ENCODE measurements around the gene GALNT1. TPM values are rescaled to one million over a fixed set of nuclear protein-coding genes. Genes with fewer than 3 reads are reported as not detected.

Gene GALNT1
- total and polyA plus RNA-seq, 2 donors (not counting 1 experiment from before 2014, with no cell fraction given): 7.5 to 51.3 TPM

- TF ChIP-seq EZH2 (IDR thresholded peaks at IDR 0.05; ENCODE audit: borderline replicate concordance, insufficient read depth, low read depth, low read length, poor library complexity, severe bottlenecking): no peak
- no peak for TF ChIP-seq CTCF (IDR thresholded peaks at IDR 0.05)
- Histone ChIP-seq H3K79me2 (ENCODE audit: control insufficient read depth, insufficient read depth, low read length) (peaks cover 17% of the 10 kb centered on the region), H3K9me3 (ENCODE audit: control extremely low read depth in 1 of 3, control insufficient read depth in 2 of 3, insufficient read depth in 1 of 3, low read length in 2 of 3) (peaks cover 0 to 1% (median 0%) of the 10 kb centered on the region in 3 donors), H3K9ac (ENCODE audit: low read length) (no peak overlapping the region), H3K4me2 (replicated peaks; ENCODE audit: low read depth, low read length, poor library complexity, severe bottlenecking) (peak overlapping the region; percentile 3), H4K20me1 (ENCODE audit: control insufficient read depth, insufficient read depth, low read length, poor library complexity, severe bottlenecking) (no peaks in the 10 kb centered on the region), H3K27me3 (replicated peaks in 1 of 4; ENCODE audit: control extremely low read depth in 1 of 4, control insufficient read depth in 3 of 4, insufficient read depth in 4 of 4, low read length in 3 of 4) (no peaks in the 10 kb centered on the region), H2AFZ (ENCODE audit: insufficient read depth, low read depth, low read length, poor library complexity, severe bottlenecking) (no peak overlapping the region), H3K36me3 (replicated peaks in 1 of 2; ENCODE audit: control extremely low read depth in 1 of 2, control insufficient read depth in 1 of 2, extremely low read depth in 1 of 2, insufficient read depth in 2 of 2, low read length in 1 of 2) (peaks cover 13 to 21% of the 10 kb centered on the region in 2 experiments), H3K4me3 (ENCODE audit: control extremely low read depth in 1 of 5, extremely low read depth in 1 of 5, insufficient read depth in 1 of 5, low read depth in 2 of 5, low read length in 4 of 5) (no peak overlapping the region), H3K4me1 (ENCODE audit: control insufficient read depth in 2 of 2, insufficient read depth in 2 of 2, low read length in 2 of 2) (peaks cover 5 to 12% of the 10 kb centered on the region in 2 donors), H3K27ac (ENCODE audit: low read length in 2 of 2) (no peak overlapping the region)
- no peaks in the 10 kb centered on the region for H3K27me3 Mint-ChIP-seq
- POLR2A ChIA-PET: no interaction called here
- H3K4me1 Mint-ChIP-seq: peaks cover 20% of the 10 kb centered on the region
- no peak for ATAC-seq (ENCODE audit: low read depth)
- H3K4me3 Mint-ChIP-seq: no peak overlapping the region
- H3K27ac Mint-ChIP-seq: no peak overlapping the region
- no CpG with 5 or more reads among the region's 3 CpGs for WGBS (ENCODE audit: insufficient coverage)
- CTCF ChIA-PET: interaction anchor here (1.0 to 1.1 kb wide), 2 partner anchors 255 to 622 kb away, joined by 3 to 4 read pairs; no protein-coding TSS in a partner anchor
- intact Hi-C loops (cut with micrococcal nuclease): loop anchor here (5.0 to 10.0 kb wide), 3 partner anchors 45 to 258 kb away; no protein-coding TSS in a partner anchor
- DNase-seq: no peak
- H3K9me3 Mint-ChIP-seq (ENCODE audit: insufficient read depth): no peaks in the 10 kb centered on the region
These were observed 80.9 kb downstream of the GALNT1 start for GRCh38 chr18:35662293-35663062.

DNA sequence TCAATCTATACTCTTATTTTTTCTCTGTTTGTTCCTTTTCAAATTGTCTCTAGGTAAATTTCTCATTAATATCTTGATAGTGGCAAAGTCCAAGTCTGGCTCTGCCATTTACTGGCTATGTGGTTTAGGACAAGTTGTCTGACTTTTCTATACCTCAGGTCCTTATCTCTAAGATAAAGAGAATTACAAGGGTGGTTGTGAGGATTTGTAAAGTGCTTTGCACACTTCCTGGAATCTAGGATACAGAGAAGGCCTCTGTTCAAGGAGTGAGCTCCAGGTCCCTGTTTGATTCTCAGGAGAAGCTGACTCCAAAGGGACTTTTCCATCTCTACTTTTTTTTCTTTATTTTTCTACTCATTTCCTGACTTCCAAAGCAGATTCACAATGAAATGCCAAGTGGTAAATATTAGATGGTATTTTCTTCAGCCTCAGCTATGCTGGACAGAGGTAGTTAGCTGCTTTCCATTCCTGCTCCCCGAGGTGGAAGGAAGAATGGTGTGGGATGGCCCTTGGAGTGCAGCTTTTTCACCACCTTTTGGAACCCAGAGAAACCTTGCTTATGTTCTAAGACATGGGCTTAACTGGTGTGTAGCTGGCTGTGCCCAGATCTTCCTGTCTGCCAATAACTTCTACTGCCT is 90.5 kb downstream of the GALNT1 start:
- ATAC-seq (ENCODE audit: low read depth): no peak
- Mint-ChIP-seq H3K4me3 (no peak overlapping the region), H3K27me3 (no peaks in the 10 kb centered on the region), H3K27ac (no peak overlapping the region), H3K9me3 (ENCODE audit: insufficient read depth) (no peaks in the 10 kb centered on the region), H3K4me1 (no peaks in the 10 kb centered on the region)
- H4K20me1 ChIP-seq (ENCODE audit: control insufficient read depth, insufficient read depth, low read length, poor library complexity, severe bottlenecking): no peaks in the 10 kb centered on the region
- no peak for DNase-seq
- no peaks in the 10 kb centered on the region for H3K27me3 ChIP-seq (replicated peaks in 1 of 4; ENCODE audit: control extremely low read depth in 1 of 4, control insufficient read depth in 3 of 4, insufficient read depth in 4 of 4, low read length in 3 of 4)
- CTCF ChIA-PET: no interaction called here
- H3K4me1 ChIP-seq (ENCODE audit: control insufficient read depth in 2 of 2, insufficient read depth in 2 of 2, low read length in 2 of 2): no peaks in the 10 kb centered on the region
- H3K4me3 ChIP-seq (ENCODE audit: control extremely low read depth in 1 of 5, extremely low read depth in 1 of 5, insufficient read depth in 1 of 5, low read depth in 2 of 5, low read length in 4 of 5): no peak overlapping the region
- H3K9ac ChIP-seq (ENCODE audit: low read length): no peak overlapping the region
- TF ChIP-seq CTCF (IDR thresholded peaks at IDR 0.05) (no peak), EZH2 (IDR thresholded peaks at IDR 0.05; ENCODE audit: borderline replicate concordance, insufficient read depth, low read depth, low read length, poor library complexity, severe bottlenecking) (no peak)
- POLR2A ChIA-PET: no interaction called here
- no peaks in the 10 kb centered on the region for H3K9me3 ChIP-seq (ENCODE audit: control extremely low read depth in 1 of 3, control insufficient read depth in 2 of 3, insufficient read depth in 1 of 3, low read length in 2 of 3)
- no peaks in the 10 kb centered on the region for H3K79me2 ChIP-seq (ENCODE audit: control insufficient read depth, insufficient read depth, low read length)
- 86% methylated on average over 1 of the region's 1 CpG for WGBS (ENCODE audit: insufficient coverage)
- peaks cover under 1 to 16% of the 10 kb centered on the region in 2 experiments for H3K36me3 ChIP-seq (replicated peaks in 1 of 2; ENCODE audit: control extremely low read depth in 1 of 2, control insufficient read depth in 1 of 2, extremely low read depth in 1 of 2, insufficient read depth in 2 of 2, low read length in 1 of 2)
- intact Hi-C loops (cut with micrococcal nuclease): no loop called here
- H3K4me2 ChIP-seq (replicated peaks; ENCODE audit: low read depth, low read length, poor library complexity, severe bottlenecking): no peak overlapping the region
- H2AFZ ChIP-seq (ENCODE audit: insufficient read depth, low read depth, low read length, poor library complexity, severe bottlenecking): no peak overlapping the region
- no peak overlapping the region for H3K27ac ChIP-seq (ENCODE audit: low read length in 2 of 2)
